ENCODE data around the gene SEMA4A.
"Not testable (repeated sequence)": the region's sequence is repeated elsewhere in the genome, so short reads cannot be mapped to it uniquely, and the experiment has no call there.

The SEMA4A gene

DNA sequence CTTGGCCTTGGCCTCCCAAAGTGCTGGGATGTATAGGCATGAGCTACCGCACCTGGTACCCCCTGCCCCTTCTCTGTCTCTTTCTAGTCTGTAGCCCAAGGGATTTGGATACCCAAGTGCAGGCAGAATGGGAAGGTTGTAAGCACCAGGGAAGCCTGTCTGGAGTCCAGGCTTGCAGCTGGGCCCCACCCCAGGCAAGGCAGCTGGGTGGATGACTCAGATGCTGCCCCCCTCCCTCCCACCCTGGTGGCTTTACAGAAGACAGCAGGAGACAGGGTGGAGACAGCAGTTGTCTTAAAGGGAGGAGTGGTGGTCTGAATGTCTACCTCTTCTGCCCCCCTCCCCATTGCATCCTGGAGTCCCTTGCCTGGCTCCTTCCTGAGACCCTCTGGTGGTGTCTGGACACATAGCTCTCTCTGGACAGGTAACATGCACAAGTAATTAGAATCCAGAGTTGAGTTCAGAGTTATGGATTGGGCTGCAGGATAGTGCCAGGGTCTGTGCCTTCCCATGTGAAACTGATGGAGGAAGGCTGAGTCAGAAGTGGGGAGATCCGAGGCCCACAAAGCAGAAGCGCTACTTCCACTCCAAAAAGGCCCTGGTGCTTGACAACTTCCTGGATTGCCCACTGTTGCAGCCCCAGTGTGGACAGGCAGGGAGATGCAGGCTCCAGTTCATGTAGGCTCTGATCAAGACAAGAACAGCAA is 33.7 kb upstream of the SEMA4A start:
- peak; percentile 76 for DNase-seq

DNA sequence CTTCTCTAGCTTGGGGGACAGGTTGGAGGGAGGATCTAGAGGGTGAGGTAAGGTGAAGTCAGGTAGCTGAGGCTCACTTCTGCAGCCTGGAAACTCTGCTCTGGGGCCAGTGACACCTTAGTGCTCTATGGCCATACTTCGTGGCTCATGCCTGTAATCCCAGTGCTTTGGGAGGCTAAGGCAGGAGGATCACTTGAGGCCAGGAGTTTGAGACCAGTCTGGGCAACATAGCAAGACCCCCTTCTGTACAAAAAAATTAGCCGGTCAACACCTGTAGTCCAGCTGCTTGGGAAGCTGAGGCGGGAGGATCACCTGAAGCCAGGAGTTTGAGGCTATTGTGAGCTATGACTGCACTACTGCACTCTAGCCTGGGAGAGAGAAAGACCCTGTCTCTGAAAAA is 33.1 kb upstream of the SEMA4A start:
- DNase-seq, result no peak

DNA sequence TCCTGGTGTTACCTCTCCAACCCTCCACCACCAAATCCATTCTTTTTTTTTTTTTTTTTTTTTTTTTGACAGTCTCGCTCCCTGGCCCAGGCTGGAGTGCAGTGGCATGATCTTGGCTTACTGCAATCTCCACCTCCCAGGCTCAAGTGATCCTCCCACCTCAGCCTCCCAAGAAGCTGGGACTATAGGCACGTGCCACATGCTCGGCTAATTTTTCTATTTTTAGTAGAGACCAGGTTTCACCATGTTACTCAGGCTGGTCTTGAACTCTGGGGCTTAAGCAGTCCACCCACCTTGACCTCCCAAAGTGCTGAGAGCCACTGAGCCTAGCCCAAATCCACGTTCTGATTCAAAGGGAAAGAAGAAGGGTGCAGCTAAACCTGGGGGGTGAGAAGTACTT is 32.4 kb upstream of the SEMA4A start:
- not testable (repeated sequence) for DNase-seq

DNA sequence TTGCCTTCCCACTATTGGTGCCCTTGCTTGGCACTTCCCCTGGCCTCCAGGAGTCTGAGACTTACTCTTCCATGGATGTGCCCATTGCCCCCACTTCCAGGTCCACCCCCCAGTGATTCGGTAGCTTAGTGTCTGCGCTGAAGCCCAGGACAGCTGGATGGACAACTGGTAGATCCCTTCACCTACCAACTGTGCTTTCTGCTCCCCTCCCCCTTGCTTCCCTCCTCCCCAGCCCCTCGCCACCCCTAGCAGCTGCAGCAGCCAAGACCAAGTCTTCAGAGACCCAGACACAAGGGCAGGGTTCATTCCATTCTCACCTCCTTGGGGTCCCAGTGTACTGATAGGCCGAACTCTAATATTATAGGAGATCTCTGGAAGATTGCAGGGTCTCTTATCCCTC is 31.9 kb upstream of the SEMA4A start:
- DNase-seq, result no peak

DNA sequence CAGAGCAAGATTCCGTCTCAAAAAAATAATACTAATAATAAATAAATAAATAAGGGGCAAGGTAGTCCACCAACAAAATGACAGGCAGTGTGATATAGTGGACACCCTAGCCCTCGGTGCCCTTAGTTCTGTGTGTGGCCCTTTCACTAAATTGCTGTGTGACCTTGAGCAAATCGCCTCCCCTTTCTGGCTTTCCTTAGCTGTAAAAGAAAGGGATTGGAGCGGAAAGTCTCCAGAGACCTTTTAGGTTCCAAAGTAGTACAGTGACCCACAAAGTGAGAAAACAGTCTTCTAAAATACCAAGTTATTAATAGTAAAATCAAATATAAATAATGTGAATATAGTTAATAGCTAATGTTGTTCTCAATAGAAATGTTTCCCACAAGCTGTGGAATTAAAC is 31.3 kb upstream of the SEMA4A start:
- no peak for DNase-seq

DNA sequence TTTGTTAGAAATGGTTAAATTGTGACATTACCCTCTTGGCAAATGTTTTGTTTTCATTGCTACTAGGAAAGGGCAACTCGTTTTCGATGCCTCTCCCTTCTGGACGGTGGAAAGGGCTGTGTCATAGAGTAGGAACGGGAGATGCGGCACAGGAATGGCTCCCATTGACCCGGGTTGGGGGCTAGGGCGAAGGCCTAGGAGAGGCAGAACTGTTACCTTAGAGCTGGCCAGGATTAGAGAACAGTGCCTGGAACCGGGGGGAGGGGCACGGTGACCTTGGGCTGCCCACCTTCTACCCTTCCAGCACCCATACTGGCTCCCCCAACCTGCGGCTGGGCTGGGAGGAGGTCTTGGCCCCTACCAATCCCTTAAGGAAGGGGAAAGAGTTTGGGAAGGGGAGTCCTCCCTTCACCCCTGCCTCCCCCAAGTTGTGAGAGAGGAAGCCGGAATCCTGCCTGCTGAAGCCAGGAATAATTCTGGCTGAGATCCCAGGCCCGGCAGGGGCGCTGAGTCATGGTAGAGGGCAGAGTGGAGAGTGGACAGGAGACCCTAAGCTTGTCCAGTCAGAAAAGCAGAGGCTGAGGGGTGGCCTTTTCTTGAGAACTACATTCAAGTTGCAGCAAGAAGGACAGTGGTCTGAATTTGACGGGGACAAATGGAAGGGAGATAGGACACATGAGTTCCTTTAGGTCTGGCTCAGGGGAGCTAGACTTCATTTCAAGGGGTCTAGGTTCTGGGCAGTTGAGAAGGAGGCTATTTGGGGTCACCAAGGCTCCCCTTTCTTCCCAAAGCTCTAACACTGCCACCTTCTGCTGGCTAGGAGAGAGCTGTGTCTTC is 30.6 kb upstream of the SEMA4A start:
- DNase-seq, result no peak

DNA sequence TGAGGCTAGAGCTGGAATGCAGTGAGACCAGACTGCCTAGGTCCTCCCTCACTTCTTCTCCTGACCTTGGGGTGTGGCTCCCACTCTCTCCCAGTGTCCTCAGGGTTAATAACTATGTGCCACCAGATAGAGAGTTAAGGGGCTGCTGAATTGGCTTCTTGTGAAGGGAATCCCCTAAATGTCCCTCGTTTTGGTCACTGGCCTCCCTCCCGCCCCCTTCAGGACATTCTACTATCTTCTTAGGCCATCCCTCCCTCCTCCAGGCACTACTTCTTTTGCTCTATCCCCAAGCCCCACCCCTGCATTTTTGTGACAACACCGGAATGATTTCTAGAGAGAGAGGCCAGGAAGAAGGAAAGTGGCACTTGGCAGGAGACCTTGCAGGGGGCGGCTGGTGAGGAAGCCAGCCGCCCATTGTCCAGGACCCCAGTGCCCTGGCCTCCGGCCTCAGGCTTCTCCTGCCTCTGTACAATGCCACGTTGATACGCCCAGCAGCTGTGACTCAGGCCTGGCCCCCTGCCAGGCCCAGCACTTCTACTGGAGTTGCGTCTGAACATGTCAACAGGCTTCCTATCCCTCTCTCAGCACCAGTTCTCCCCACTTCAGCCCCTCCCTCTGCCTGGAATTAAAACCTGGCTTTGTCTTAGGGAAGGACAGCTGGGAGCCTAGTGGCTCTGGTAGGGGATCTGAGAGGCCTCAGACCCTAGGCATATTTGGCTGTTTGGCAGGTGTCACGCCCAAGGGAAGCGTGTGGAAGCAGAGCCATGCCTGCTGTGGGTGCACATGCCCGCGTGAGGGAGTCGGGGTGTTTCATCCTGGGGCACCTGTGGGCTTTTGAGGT is 29.8 kb upstream of the SEMA4A start:
- DNase-seq, result peak; percentile 75

DNA sequence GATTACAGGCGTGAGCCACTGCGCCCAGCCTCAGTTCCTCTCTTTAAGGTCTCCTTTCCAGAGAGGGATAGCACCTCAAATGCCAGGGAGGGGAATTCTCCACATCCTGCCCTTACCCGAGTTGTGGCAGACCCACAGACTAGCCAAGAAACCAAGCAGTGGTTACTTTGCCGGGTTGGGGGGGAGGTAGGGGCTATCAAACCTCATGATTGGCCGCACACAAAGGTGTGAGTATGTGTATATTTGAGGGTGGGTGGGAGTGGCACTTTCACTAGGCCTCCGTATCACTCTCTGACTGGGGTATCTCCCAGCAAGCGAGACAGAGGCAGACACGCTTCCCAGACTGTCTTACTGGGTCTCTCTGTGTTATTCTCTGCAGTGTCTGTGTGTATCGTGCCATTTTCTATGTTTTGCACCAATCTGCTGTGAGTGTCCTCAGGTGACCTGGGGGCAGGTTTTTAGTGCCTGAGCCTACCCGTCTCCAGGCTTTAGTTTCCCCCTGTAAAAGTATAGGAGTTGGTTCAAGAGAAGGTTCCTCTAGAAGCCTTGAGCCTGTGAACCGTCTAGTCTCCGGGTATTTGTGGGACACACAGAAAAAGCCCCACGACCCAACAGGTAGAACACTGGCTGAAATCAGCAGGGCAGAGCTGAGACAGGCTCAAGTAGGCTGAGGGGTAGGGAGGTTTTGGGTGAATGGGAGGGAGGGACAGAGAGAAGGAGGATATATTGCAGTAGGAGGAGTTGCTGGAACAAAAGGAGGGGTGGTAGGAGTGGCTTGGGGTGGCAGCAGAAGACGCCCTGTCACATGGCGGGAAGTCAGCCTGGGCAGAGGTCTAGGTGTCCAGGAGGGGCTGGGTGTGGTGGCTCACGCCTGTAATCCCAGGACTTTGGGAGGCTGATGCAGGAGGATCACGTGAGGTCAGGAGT is 28.6 kb upstream of the SEMA4A start:
- peak; percentile 63 for DNase-seq

DNA sequence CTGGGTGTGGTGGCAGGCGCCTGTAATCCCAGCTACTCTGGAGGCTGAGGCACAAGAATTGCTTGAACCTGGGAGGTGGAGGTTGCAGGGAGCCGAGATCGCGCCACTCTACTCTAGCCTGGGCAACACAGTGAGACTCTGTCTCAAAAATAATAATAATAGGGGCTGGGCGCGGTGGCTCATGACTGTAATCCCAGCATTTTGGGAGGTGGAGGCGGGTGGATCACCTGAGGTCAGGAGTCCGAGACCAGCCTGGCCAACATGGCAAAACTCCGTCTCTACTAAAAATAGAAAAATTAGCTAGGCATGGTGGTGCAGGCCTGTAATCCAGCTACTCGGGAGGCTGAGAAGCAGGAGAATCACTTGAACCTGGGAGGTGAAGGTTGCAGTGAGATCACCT is 27.8 kb upstream of the SEMA4A start:
- not testable (repeated sequence) for DNase-seq

DNA sequence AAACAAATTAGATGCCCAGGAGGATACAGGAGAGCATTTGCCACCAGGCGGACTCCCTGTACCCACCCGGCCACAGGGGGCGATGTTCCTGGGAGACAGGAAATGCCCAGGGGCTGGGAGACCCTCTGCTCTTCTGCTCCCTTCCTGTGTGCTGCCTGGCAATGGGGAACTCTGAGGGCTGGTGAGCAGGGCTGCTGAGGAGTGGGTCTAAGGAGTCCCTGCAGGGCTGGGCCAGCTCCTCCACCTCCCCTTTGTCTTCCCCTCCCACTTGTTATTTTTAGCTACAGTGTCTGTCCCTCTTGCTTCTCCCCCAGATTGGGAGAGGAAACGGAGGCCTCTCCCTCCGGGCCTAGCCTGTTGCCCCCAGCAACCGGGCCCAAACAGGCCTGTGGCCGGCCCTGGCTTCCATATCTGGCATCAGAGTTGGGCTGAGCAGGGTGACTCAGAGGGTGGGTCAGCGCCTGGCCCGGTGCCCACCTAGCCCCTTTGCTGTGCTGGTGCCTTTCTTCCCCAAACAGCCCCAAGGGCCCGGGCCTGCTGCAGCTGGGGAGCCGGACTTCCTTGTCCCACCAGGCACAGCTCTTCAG is 27.2 kb upstream of the SEMA4A start:
- DNase-seq, result peak; percentile 87

DNA sequence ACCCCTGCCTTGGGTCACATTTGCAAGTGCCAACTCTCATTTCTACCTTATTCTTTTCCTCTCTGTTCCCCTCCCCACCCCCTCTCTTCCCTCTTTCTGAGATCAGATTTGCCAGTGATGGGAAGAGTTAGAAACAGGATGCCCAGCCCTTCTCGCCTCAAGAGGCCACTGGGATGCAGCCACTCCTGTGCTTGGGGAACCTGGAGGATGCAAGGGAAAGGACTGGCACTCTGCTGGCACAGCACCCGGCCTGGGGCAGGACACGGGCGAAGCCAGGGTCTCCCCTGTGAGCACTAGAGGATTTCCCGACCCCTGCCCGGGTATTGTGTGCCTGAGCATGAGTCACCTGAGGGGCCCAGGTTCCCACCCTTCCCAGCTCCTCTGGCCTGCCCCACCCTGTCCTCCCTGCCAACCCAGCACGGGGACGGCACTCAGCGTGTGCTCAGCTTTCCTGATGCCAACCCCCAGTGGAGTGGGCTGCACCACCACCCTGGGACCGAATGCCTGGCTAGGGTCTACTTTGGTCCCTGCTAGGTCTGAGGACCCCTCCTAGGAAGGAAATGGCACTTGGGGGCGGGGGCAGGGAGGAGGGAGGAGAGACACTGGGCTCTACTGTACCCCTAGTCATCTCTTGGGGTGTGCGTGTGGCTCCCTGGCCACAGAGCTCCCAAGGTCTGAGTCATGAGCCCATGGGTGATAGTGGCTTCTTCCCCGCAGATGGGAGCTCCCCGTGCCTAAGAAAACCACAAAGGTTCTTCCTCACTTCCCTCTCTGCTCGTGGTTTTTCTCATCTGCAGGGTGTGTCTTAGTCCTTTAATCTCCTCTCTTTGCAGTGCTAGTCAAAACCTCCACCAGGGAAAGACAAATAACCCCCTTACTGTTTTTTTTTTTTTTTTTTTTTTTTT is 26.5 kb upstream of the SEMA4A start:
- DNase-seq, result peak; percentile 91

DNA sequence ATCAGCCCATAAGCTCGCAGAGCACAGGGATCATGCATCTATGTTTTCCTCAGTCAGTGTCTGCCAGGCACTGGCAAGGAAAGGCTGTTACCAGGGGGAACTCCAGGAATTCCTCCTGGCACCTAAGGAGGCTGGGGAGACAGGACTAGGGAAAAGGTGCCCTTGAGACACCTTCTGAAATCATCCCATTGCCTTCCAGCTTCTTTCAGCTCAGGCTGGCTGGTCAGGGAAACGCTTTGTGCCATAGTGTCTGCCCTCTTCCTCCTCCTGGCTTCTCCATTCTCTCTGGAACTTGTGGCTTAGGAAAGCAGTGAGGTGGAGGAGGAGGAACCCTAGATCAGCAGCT is 25.1 kb upstream of the SEMA4A start:
- DNase-seq, result no peak

DNA sequence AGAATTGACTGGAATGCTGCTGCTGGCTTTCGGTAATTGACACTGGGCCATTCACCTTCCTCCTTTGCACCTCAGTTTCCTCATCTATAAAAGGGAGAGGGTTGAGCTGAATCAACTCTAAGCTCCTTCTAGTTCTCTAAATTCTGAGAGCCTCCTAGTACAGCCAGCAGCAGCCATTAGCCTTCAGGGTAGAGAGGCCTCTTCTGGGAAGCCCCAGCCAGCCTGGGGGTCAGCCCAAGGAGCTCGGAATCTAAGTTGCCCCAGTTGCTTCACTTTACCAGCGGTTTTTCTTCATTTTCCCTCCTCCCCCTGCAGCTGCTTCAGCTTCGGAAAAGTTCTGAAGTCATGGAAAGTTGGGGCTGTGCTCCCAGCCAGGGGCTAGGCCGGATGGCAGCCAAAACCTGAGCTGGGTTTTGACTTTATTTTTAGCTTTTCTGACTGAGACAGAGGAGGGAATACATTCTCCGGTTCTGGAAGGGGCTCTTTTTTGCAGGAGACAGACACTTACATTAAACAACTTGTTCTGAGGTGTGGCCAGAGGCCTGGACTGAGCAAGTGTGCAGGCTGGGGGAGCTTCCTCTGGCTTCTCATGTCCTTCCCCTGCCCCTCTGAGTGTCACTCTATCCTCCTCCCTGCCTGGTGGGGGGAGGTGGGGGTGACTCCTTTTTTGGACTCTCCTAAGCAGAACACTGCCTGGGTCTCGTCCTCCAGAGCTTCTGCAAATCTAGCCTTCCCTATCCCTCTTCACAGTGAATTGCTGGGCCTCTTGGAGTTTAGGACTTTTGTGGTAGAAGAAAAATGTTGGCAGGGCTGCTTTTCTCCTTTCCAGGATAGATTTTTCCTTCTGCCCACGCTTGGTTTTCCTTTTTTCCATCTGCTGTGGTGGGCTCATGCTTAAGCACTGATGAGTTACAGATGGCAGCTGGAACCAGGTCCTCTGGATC is 24.5 kb upstream of the SEMA4A start:
- no peak for DNase-seq

DNA sequence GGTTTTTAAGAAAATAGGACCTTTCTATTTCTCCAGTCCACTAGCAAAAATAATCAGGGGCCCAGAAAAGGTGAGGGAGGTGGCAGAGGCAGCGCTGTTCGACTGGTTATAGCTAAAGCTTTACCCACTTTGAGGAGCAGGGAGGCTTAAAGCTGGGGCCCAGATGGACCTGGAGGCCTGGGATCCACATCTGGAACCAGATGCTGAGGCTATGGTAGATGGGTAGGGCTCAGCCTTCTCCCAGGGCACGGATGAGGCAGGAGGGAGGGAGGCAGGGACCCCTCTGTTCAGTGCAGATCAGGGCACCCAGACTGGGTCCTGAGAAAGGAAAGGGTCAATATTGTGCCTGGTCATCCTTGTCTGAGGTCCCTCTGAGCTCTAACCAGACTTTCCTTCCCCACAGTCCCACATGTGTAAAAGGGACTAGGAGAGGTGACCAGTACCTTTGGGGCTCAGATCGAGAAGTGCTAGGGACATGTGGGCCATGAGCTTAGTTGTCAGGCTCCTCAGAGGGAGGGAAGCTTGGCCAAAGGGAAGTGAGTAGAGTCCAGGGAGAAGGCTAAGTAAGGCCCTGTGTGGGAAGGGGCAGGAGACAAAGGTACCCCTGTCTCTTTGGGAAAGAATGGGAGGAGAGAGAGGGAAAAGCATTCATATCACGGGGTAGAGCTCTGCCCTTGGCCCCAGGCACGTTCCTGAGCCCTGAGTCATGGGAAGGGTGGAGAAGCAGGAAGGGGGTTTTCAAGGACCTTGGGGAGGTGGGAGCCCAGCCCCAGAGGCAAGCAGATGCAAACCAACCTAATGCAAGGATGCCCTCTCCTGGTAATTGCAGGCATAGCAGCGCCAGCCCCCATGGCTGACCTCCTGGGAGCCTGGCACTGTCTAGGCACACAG is 23.5 kb upstream of the SEMA4A start:
- peak; percentile 76 for DNase-seq

DNA sequence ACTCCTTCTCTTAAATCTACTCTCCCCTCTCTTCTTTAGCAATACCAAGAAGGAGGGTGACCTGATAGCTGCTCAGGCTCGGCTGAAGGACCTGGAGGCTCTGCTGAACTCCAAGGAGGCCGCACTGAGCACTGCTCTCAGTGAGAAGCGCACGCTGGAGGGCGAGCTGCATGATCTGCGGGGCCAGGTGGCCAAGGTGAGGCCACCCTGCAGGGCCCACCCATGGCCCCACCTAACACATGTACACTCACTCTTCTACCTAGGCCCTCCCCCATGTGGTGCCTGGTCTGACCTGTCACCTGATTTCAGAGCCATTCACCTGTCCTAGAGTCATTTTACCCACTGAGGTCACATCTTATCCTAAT is 22.8 kb upstream of the SEMA4A start:
- DNase-seq, result no peak

DNA sequence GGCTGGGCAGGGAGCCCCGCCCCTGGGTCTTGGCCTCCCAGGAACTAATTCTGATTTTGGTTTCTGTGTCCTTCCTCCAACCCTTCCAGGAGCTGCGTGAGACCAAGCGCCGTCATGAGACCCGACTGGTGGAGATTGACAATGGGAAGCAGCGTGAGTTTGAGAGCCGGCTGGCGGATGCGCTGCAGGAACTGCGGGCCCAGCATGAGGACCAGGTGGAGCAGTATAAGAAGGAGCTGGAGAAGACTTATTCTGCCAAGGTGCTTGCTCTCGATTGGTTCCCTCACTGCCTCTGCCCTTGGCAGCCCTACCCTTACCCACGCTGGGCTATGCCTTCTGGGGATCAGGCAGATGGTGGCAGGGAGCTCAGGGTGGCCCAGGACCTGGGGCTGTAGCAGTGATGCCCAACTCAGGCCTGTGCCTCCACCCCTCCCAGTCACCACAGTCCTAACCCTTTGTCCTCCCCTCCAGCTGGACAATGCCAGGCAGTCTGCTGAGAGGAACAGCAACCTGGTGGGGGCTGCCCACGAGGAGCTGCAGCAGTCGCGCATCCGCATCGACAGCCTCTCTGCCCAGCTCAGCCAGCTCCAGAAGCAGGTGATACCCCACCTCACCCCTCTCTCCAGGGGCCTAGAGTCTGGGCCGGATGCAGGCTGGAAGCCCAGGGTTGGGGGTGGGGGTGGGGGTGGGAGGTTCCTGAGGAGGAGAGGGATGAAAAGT is 18.5 kb upstream of the SEMA4A start:
- no peak for DNase-seq

DNA sequence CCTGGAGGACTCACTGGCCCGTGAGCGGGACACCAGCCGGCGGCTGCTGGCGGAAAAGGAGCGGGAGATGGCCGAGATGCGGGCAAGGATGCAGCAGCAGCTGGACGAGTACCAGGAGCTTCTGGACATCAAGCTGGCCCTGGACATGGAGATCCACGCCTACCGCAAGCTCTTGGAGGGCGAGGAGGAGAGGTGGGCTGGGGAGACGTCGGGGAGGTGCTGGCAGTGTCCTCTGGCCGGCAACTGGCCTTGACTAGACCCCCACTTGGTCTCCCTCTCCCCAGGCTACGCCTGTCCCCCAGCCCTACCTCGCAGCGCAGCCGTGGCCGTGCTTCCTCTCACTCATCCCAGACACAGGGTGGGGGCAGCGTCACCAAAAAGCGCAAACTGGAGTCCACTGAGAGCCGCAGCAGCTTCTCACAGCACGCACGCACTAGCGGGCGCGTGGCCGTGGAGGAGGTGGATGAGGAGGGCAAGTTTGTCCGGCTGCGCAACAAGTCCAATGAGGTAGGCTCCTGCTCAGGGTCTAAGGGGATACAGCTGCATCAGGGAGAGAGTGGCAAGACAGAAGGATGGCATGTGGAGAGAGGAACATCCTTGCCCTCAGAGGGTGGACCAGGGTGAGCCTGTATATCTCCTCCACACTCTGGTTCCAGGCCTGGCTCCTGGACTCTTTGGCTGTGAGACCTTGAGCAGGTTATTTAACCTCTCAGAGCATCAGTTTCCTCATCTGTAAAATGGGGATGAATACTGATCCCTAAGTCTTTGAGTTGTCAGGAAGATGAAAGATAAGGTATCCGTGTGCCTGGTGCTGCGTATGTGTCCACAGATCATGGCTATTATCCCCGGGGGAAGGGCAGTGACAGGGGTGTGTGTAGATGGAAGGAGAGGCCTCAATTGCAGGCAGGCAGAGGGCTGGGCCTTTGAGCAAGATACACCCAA is 17.2 kb upstream of the SEMA4A start:
- no peak for DNase-seq
